ENCODE data around the gene ANKRD1.

ANKRD1 gene

DNA sequence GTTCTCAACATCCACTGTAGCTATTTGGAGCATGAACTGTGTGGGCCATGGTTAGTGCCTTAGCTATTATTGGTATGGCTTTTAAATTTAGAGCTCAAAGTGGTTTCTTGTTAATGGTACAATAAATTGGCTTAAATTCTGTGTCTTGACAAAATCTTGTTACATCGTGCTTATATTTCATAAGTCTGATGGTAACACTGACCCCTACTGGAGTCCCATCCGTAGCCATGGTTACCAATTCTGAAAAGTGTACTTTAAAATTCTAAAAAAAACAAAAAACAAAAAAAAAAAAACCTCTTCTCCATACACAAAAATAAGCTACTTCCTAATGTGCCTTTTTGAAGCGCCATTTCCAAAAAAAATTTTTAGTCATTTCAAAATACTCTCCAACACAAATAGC, 55.5 kb downstream of the ANKRD1 start:
- no peak for FAIRE-seq

DNA sequence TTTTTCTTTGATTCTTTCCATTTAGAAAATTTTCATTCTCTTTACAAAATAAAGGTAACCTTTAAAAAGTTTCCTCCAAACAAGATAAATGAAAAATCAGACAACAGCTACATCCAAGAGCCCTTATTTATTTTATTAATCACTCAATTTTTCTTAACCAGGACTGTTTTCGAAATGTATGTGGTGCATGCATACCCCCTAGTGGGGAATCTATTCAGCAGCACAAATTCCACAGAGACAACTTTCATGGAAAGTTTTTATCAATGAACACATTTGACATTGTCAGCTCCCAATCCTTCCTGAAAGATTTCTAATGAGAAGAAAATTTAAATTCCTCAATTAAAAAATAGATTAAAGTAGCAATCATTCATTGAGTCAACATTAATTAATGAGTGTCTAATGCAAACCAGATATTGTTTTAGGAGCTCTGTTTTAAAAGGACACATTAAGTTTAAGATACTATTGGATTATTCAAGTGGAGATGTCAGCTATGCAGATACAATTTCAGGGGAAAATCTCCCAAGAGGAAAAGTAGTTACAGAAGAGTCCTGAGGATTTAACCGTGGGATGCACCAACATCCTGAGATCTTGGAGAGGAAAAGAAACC, 57.9 kb downstream of the ANKRD1 start:
- DNase-seq (ENCODE audit: insufficient read length, low spot score) (no peak), FAIRE-seq (no peak)

More for the DNA sequence above, 55.5 kb downstream of the ANKRD1 start:
- DNase-seq (ENCODE audit: insufficient read length, low spot score): no peak
